K562 (cell line): Measurements from ENCODE around the gene SAP25. TPM values are rescaled to one million over a fixed set of nuclear protein-coding genes. Genes with fewer than 3 reads are reported as not detected.

ENCODE experiments used
- ATF3 ChIP-seq, 2 experiments: fragments of 450-650 bp in 1 of 2; sonication (generic) in 1 of 2; formaldehyde crosslinking in 1 of 2; IDR thresholded peaks in 1 of 2; conservative IDR thresholded peaks in 1 of 2; 2 replicates each; pipeline versions ENCODE4 v1.6.1 to v1.8.1; 2016 to 2023; ENCODE audit warnings: mild to moderate bottlenecking in 2 of 2, moderate library complexity in 2 of 2, inconsistent platforms in 1 of 2, missing genetic modification reagents in 1 of 2
- CREB1 ChIP-seq, 2 experiments: sonication (generic) in 1 of 2; formaldehyde crosslinking in 1 of 2; IDR thresholded peaks; 2 replicates each; pipeline versions ENCODE4 v1.6.1 to v1.8.0; 2012 to 2022; ENCODE audit warnings: inconsistent platforms in 1 of 2, mild to moderate bottlenecking in 1 of 2, missing genetic modification reagents in 1 of 2, moderate library complexity in 1 of 2
- CTBP1 ChIP-seq: fragments of 450-650 bp; IDR thresholded peaks from 2 replicates; pipeline ENCODE4 v1.6.1; 2016; ENCODE audit warnings: borderline replicate concordance
- ELF1 ChIP-seq: fragments of 200-800 bp; sonication (Bioruptor generic); IDR thresholded peaks from 2 replicates; pipeline ENCODE4 v1.6.1; 2016; ENCODE audit warnings: missing genetic modification characterization, missing compliant biosample characterization
- EP400 ChIP-seq: fragments of 450-650 bp; IDR thresholded peaks from 2 replicates; pipeline ENCODE4 v1.6.1; 2017; ENCODE audit warnings: antibody characterized with exemption, mild to moderate bottlenecking, moderate library complexity
- HLTF ChIP-seq: fragments of 450-650 bp; IDR thresholded peaks from 2 replicates; pipeline ENCODE4 v1.6.1; 2016
- ILF3 ChIP-seq: fragments of 450-650 bp; IDR thresholded peaks from 2 replicates; pipeline ENCODE4 v1.6.1; 2018; ENCODE audit warnings: antibody characterized with exemption, mild to moderate bottlenecking, moderate library complexity, borderline replicate concordance
- POLR2AphosphoS2 ChIP-seq: IDR thresholded peaks from 2 replicates; pipeline ENCODE4 v1.6.1; 2012; ENCODE audit warnings: low read length, improper control_type of control experiment
- POLR2AphosphoS5 ChIP-seq: IDR thresholded peaks from 2 replicates; pipeline ENCODE4 v1.6.1; 2011; ENCODE audit warnings: mild to moderate bottlenecking, low read depth, low read length, moderate library complexity; ENCODE audit not compliant: control insufficient read depth, insufficient read depth
- PTRF ChIP-seq: fragments of 450-650 bp; IDR thresholded peaks from 2 replicates; pipeline ENCODE4 v1.6.1; 2016; ENCODE audit warnings: mild to moderate bottlenecking, missing genetic modification characterization, missing compliant biosample characterization
- REST ChIP-seq, 2 experiments: fragments of 450-650 bp; formaldehyde crosslinking in 1 of 2; IDR thresholded peaks; 2 replicates each; pipeline versions ENCODE4 v1.4.0 to v1.6.1; 2014 to 2020; ENCODE audit warnings: mild to moderate bottlenecking in 2 of 2, borderline replicate concordance in 1 of 2, low read depth in 1 of 2
- ZBTB49 ChIP-seq: sonication (generic); formaldehyde crosslinking; IDR thresholded peaks from 2 replicates; pipeline ENCODE4 v1.8.0; 2022; ENCODE audit warnings: missing genetic modification reagents, mild to moderate bottlenecking, borderline replicate concordance
- ZFP1 ChIP-seq: fragments of 450-650 bp; formaldehyde crosslinking; IDR thresholded peaks from 2 replicates; pipeline ENCODE4 v1.4.0; 2020; ENCODE audit warnings: mild to moderate bottlenecking, mixed read lengths
- ZKSCAN8 ChIP-seq: fragments of 200-800 bp; sonication (Bioruptor generic); IDR thresholded peaks from 2 replicates; pipeline ENCODE4 v1.6.1; 2016; ENCODE audit warnings: missing genetic modification characterization, missing compliant biosample characterization
- polyA plus RNA-seq, 8 experiments: library from polyadenylated mRNA; depleted of rRNA in 4 of 8; stranded (reverse) in 5 of 8; unstranded in 3 of 8; fragments of >200 nt; fragmentation: Nextera tagmentation in 2 of 8; fragmentation: Illumina TruSeq in 1 of 8; extraction: Ambion mirVana in 2 of 8; extraction: Trizol in 1 of 8; gene quantifications; 2 replicates each; pipeline versions ENCODE4 v1.2.1 to v1.2.3, GENCODE V29; 2011 to 2014; ENCODE audit warnings: inconsistent platforms in 1 of 8, missing spikeins in 1 of 8
- total RNA-seq, 7 experiments: library from RNA; depleted of rRNA in 6 of 7; stranded (reverse); fragments of >200 nt in 6 of 7; fragmentation: Illumina TruSeq in 2 of 7; extraction: Trizol in 2 of 7; gene quantifications; 2 replicates each; pipeline versions ENCODE4 v1.2.1 to v1.2.3, GENCODE V29; 2011 to 2021; ENCODE audit warnings: low replicate concordance in 1 of 7

The SAP25 gene
- total and polyA plus RNA-seq, 9 of the 15 experiments (the other 6 are each of a cell fraction or from before 2014, with no cell fraction given) = 0.13 to 5.3 (median 0.78) TPM; not detected in 1

GRCh38 chr7:100611983-100612729, 38.5 kb upstream of the SAP25 start, which contains the start of gene MOSPD3 (continued):
- TF ChIP-seq CREB1 (IDR thresholded peaks at IDR 0.05) (peak; percentile 72), CREB1 (CRISPR knock-in tag; IDR thresholded peaks at IDR 0.05) (peak; percentile 88), CTBP1 (peak; percentile 48; the same call in 1 of the 2 replicates), ELF1 (tag) (peak; percentile 95), HLTF (no peak), ATF3 (IDR thresholded peaks at IDR 0.05) (peak; percentile 99), ATF3 (CRISPR knock-in tag; conservative IDR thresholded peaks at IDR 0.05) (peak; percentile 79; the same call in 1 of the 2 replicates), ILF3 (no peak), POLR2AphosphoS5 (peak; percentile 87), ZBTB49 (CRISPR knock-in tag) (no peak), PTRF (tag) (no peak), ZKSCAN8 (no peak), ZFP1 (CRISPR knock-in tag) (0 out of 2 replicates have a peak, but pooled peaks have one; percentile 27), EP400 (peak; percentile 88), POLR2AphosphoS2 (no peak), REST (IDR thresholded peaks at IDR 0.05; ENCODE audit: borderline replicate concordance) (peak; percentile 18; the same call in 1 of the 2 replicates), REST (CRISPR knock-in tag; IDR thresholded peaks at IDR 0.05; ENCODE audit: low read depth) (peak; percentile 41; the same call in 1 of the 2 replicates)
